Caki2 (cell line): ENCODE measurements around the gene TULP1. TPM values are rescaled to one million over a fixed set of nuclear protein-coding genes. Genes with fewer than 3 reads are reported as not detected.

ENCODE experiments used
- DNase-seq: peaks from one replicate; pipeline ENCODE4 v3.0.0-alpha.2; 2015; ENCODE audit warnings: low read depth
- in situ Hi-C: cut with HindIII; loops from 2 replicates; pipeline ENCODE4 v1.10.0; 2016; ENCODE audit warnings: low sequenced_read_pairs, low pct_unique_long_range_greater_than_20kb, mixed read lengths
- total RNA-seq: library from RNA; depleted of rRNA; stranded (reverse); fragments of >200 nt; shearing (Covaris generic); gene quantifications from 2 replicates; pipeline ENCODE4 v1.2.3, GENCODE V29; 2014; ENCODE audit warnings: low replicate concordance

Gene TULP1
- total RNA-seq, 1 experiment from 2014 or later = not detected

GRCh38 chr6:35489995-35490791, 22.5 kb downstream of the TULP1 start:
- DNase-seq = no peak
- in situ Hi-C loops = no loop called here

DNA sequence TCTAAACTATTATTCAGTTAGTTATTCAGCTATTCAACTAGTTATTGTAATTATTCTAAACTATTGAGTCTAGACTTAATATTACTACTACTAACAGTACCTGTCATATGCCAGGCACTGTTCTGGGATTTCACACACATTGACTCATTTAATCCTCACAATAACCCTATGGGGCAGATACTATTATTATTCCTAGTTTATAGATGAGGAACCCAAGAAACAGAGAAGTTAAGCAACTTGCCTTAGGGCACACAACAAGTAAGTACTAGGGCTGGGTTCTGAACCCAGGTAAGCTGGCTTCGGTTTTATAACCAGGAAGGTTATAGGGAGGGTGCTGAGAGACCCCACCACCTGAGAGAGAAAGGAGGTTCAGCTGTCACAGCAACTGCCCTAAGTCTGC, 23.6 kb downstream of the TULP1 start:
- DNase-seq = no peak
- in situ Hi-C loops = no loop called here

DNA sequence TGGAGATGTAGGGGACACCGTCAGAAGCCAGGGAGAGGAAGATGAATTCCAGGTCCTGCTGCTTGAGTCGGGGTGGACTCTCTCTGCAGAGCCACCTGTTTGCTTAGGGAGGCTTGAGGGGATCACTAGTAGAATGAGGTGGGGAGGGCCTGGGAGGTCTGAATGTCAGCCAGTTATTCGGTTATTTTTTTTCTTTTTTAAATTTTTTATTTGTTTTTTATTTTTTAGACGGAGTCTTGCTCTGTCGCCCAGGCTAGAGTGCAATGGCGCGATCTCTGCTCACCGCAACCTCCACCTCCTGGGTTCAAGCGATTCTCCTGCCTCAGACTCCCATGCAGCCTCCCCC, 24.2 kb downstream of the TULP1 start:
- DNase-seq = no peak
- in situ Hi-C loops = no loop called here

GRCh38 chr6:35487658-35488516, 24.8 kb downstream of the TULP1 start:
- in situ Hi-C loops = no loop called here
- DNase-seq = no peak

- in situ Hi-C loops = no loop called here
Measured at GRCh38 chr6:35486005-35486925, 26.4 kb downstream of the TULP1 start.

GRCh38 chr6:35485402-35485877, 27.3 kb downstream of the TULP1 start:
- in situ Hi-C loops = no loop called here
- DNase-seq = no peak

More at GRCh38 chr6:35486005-35486925, 26.4 kb downstream of the TULP1 start:
- no peak for DNase-seq

DNA sequence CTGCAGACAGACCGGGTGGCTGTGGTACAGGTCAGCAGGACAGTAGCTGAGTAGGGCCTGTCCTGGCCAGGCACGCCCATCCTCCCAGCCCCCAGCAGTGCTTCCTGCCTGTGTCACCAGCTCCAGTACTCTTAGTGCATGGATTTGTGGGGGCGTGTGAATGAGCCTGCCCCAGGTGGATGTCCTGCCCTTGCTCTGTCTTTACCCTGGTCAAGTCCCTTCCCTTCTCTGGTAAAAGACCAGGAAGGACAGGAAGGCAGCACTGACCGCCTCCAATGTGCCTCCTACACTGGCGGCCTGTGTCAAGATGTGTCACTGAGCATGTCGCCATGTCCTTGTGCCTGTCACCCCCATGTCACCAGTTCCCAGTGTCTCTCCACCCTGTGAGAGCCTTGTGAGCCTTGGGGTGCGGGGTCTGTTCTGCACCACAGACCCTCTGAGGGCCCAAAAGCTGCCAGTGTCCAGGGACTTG, 27.7 kb downstream of the TULP1 start:
- DNase-seq = no peak
- in situ Hi-C loops = no loop called here

- in situ Hi-C loops = no loop called here
Measured at GRCh38 chr6:35483893-35484645, 28.6 kb downstream of the TULP1 start.

GRCh38 chr6:35483490-35483889, 29.2 kb downstream of the TULP1 start:
- no peak for DNase-seq
- in situ Hi-C loops = no loop called here

More at GRCh38 chr6:35483893-35484645, 28.6 kb downstream of the TULP1 start:
- no peak for DNase-seq

DNA sequence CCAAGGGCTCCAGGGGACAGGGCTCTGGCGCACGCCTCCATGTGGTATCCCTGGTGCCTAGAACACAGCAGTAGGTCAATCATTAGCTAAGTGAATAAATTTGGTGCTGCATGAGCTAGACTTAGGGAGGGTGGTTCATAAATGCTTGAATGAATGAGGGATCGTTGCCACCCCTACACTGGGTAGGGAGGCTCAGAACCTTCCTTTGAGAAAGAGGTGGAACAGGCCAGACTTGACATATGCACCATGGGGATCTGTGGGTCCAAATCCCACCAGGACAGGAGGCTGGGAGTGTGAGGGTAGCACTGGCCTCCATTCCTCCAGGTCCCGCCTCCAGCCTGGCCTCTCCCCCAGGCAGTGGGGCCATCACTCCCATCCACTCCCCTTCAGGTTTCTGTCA, 29.6 kb downstream of the TULP1 start:
- in situ Hi-C loops = no loop called here
- no peak for DNase-seq

- no peak for DNase-seq
- in situ Hi-C loops = no loop called here
Measured at GRCh38 chr6:35481226-35481625, 31.5 kb downstream of the TULP1 start.

- in situ Hi-C loops = no loop called here
- DNase-seq = no peak
Measured at GRCh38 chr6:35480176-35480575, 32.5 kb downstream of the TULP1 start.

- no peak for DNase-seq
- in situ Hi-C loops = no loop called here
Measured at GRCh38 chr6:35478259-35478658, 34.4 kb downstream of the TULP1 start.

- in situ Hi-C loops = no loop called here
- no peak for DNase-seq
Measured at GRCh38 chr6:35477551-35478179, 35.0 kb downstream of the TULP1 start.

- DNase-seq = no peak
- in situ Hi-C loops = no loop called here
Measured at GRCh38 chr6:35477028-35477427, 35.7 kb downstream of the TULP1 start.

GRCh38 chr6:35476004-35476403, 36.7 kb downstream of the TULP1 start:
- in situ Hi-C loops = no loop called here
- DNase-seq = no peak

DNA sequence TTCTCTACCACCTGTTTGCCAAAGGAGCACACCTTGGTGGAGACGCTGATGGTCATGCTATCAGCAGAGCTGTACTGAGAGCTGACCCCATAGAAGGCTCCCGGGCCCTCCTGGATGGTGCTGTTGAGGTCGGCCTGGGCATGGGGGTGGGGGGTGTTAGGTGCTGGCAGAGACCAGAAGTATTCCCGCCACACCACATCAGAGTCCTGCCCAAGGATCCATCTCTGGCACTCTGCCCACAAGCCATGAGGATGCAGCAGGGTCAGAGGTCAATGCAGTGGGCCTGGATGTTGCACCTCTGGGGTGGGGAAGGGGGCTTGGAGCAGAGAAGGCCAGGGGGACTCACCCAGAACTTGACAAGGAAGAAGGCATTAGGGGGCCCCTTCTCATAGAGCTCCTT, 37.1 kb downstream of the TULP1 start:
- in situ Hi-C loops = no loop called here
- DNase-seq = no peak
